NCI-H2107 treated with DMSO at 0.1 percent for 48 hours (cell line): ENCODE data around the gene MICALL2.
A peak's percentile ranks its signal among the peaks of the same experiment; 100 is the strongest.

Experiments used
- DNase-seq: peaks from one replicate; lab custom pipeline; 2025; ENCODE audit not compliant: unreplicated experiment; lab: John Stamatoyannopoulos, UW

The MICALL2 gene

GRCh38 chr7:1419310-1419634 is 40.0 kb downstream of the MICALL2 start:
- no peak for DNase-seq

DNA sequence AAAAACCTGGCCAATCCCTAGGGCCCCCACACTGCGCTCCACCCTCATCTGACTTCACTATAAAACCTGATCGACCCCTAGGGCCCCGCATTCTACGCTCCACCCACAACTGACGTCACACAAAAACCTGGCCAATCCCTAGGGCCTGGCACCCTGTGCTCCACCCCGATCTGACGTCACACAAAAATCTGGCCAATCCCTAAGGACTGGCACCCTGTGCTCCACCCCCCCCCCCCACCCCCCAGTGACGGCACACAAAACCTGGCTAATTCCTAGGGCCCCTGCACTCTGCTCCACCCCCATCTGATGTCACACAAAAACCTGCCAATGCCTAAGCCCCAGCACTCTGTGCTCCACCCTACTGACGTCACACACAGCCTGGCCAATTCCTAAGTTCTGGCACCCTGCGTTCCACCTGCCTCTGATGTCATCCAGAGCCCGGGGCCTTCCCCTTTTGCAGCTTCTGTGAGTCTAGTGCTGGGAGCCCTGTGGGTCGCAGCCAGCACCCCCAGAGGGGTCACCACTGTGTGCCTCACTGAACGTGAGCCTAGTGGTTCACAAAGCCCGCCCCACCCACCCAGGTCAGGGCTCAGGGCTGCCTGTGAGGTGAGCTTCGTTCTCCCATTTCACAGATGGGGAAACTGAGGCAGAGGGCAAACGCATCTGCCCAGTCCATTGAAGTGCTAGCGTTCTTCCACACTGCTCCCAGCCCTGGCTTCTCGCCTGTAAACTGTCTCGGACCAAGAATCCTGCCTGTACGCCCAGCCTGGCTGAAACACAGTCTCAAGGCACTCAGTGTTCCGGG is 40.6 kb downstream of the MICALL2 start:
- DNase-seq, result no peak

- no peak for DNase-seq
Measured at GRCh38 chr7:1415389-1415990, 43.8 kb downstream of the MICALL2 start.

DNA sequence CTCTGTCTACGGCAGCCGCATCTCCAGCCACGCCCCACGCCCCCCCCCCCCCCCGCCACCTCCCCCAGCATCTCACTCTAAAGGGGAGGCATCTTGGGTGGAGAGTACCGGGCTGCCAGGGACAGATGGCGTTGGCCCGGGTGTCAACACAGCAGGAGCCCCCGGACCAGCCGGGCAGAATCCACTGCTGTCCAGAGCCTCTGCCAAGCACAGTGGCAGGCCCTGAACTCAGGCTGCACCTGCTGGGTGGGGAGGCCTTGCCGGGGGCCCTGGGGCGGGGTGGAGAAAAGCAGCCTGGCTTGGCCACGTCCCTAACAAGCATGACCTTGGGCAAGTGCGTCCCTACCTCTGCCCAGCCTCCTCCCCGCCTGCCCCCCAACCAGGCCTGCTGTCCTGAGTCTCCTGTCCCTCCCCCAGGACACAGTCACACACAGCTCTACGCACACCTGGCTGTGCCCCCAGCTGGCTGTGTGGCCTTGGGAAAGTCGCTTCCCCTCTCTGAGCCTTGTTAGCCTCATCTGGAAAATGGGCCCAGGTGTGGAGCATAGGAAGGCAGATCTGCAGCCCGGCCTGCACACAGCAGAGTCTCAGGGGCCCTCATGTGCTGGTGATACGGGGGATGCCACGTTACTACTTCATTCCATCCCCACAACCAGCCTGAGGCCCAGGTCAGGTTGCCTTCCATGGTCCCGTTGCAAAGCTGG is 45.2 kb downstream of the MICALL2 start:
- no peak for DNase-seq

GRCh38 chr7:1412322-1413261 is 46.7 kb downstream of the MICALL2 start:
- DNase-seq, result peak; percentile 80

- no peak for DNase-seq
Measured at GRCh38 chr7:1411414-1411813, 47.9 kb downstream of the MICALL2 start.

- DNase-seq, result no peak
Measured at GRCh38 chr7:1410992-1411391, 48.3 kb downstream of the MICALL2 start.

GRCh38 chr7:1409555-1409954 is 49.7 kb downstream of the MICALL2 start:
- DNase-seq, result no peak

DNA sequence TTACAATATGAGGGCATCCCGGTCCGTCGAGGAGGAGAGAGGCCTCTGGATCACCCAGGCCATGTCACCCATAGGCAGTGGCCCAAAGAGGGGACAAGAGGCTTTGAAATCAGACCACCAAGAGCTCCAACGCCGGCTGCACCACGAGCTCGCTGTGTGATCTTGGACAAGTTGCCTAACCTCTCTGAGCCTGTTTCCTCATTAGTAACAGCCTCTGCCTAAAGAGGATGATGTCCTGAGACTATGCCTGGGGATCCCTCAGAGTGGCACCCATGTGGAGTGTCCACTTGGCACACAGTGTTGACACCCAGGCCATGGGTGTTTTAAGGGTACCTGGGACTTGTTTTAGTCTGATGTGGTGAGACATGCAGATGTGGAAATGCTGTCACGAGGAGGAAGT is 50.8 kb downstream of the MICALL2 start:
- no peak for DNase-seq

- DNase-seq, result peak; percentile 46
Measured at GRCh38 chr7:1407892-1408291, 51.4 kb downstream of the MICALL2 start.

DNA sequence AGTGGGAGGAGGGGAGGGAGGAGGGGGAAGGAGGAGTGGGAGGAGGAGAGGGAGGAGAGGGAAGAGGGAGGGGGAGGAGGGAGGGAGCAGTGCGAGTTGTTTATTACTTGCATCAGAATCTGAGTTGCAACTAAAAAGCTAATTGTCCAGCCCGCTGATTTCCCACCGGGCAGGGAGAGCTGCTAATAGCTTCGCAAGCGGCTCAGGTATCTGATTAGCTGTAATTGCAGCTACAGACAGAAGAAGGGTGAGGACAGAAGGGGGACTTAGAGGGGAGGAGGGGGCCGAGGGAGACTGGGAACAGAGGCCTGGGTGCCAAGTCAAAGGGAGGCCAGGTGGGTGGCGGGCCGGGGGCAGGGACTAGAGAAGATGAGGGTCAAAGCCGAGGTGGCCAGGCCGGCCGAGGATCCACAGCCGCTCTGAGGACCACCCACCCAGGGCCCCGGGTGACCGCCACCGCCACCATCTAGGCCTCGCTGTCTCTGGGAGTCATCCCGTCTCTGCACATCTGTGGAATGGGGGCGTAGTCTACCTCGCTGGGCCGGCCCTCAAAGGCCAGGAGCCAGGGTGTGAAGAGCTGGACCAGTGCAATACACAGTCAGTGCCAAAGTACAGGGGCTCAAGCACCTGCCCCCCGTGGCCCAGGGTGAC is 54.2 kb downstream of the MICALL2 start:
- no peak for DNase-seq

- no peak for DNase-seq
Measured at GRCh38 chr7:1404460-1404809, 54.8 kb downstream of the MICALL2 start.

- DNase-seq, result peak; percentile 65
Measured at GRCh38 chr7:1403638-1404459, 55.4 kb downstream of the MICALL2 start.

DNA sequence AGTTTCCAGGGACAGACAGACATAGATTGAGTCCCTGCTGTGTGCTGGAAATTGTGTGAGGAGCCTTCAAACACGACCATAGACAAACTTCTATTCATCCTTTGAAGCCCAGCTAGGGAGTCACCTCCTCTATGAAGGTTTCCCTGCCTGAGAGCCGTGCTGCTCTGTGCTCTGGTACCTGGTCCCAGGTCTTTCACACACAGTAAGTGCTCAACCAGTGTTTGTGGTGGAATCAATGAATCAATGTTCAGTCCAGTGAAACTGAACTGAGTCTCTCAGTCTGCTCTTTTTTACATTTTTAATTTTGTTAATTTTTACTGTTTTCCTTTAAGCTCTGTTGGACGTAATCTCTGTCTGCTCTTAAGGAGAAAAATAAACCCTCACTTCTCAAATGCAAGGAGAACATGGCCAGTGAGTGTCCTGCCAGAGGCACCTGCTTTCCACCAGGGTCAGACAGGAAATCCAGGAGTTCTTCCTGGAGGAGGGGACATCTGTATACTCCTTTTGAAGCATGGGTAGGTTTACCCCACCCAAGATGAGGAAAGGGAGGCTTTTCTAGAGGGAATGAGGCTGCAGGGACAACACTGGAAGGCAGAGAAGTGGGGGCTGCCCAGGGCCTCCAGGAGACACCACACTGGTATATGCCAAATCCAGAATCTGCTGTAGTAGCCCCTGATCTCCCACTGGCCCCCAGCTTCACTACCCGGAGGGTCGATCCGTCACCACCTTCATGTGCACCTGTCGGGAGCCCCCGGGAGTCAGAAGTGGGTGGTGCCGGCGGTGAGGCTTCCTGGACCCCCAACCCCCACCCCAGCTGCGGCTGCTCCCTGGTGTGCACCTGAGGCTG is 56.3 kb downstream of the MICALL2 start:
- DNase-seq, result no peak

GRCh38 chr7:1402110-1402790 is 57.0 kb downstream of the MICALL2 start:
- no peak for DNase-seq

- no peak for DNase-seq
Measured at GRCh38 chr7:1401011-1401410, 58.3 kb downstream of the MICALL2 start.

GRCh38 chr7:1400371-1400770 is 58.9 kb downstream of the MICALL2 start:
- no peak for DNase-seq
